MCF 10A (cell line): ENCODE results near the gene ROR1. TPM values are rescaled to one million over a fixed set of nuclear protein-coding genes. Genes with fewer than 3 reads are reported as not detected.

Experiments
- BruUV-seq: library from RNA; stranded (reverse); fragments of 400-500 nt; replicated peaks from 2 replicates; lab custom pipeline; 2021; lab: Mats Ljungman, UMichigan
- CTCF ChIA-PET: fragments of 300-600 bp; sonication (Branson Sonifier 250); formaldehyde crosslinking; extraction: SDS; loops from one replicate; lab custom pipeline; 2021; ENCODE audit warnings: antibody characterized with exemption, inconsistent platforms; lab: Yijun Ruan, JAX
- POLR2A ChIA-PET: fragments of 300-600, 350-650 bp; sonication (Branson Sonifier 250); formaldehyde crosslinking; extraction: SDS; loops from one replicate; lab custom pipeline; 2020; ENCODE audit warnings: antibody characterized with exemption, inconsistent platforms; lab: Yijun Ruan, JAX
- DNase-seq: peaks from one replicate; pipeline ENCODE4 v3.0.0-alpha.2; 2018; ENCODE audit not compliant: unreplicated experiment
- H3K27ac Mint-ChIP-seq: one replicate; pipeline ENCODE4 v1.8.0; 2022; ENCODE audit warnings: mild to moderate bottlenecking, low read depth, mixed read lengths; ENCODE audit not compliant: unreplicated experiment
- H3K27me3 Mint-ChIP-seq: one replicate; pipeline ENCODE4 v1.8.0; 2022; ENCODE audit warnings: mixed read lengths; ENCODE audit not compliant: insufficient read depth, unreplicated experiment
- H3K36me3 Mint-ChIP-seq: one replicate; pipeline ENCODE4 v1.8.0; 2022; ENCODE audit warnings: mild to moderate bottlenecking, moderate library complexity, mixed read lengths; ENCODE audit not compliant: insufficient read depth, unreplicated experiment
- H3K4me1 Mint-ChIP-seq: one replicate; pipeline ENCODE4 v1.8.0; 2022; ENCODE audit warnings: mixed read lengths; ENCODE audit not compliant: insufficient read depth, unreplicated experiment
- H3K4me3 Mint-ChIP-seq: one replicate; pipeline ENCODE4 v1.8.0; 2022; ENCODE audit warnings: mild to moderate bottlenecking, moderate library complexity, mixed read lengths; ENCODE audit not compliant: unreplicated experiment
- H3K9me3 Mint-ChIP-seq: one replicate; pipeline ENCODE4 v1.8.0; 2022; ENCODE audit warnings: mixed read lengths; ENCODE audit not compliant: unreplicated experiment
- intact Hi-C: fragments of 100-400 bp; cut with micrococcal nuclease; formaldehyde crosslinking; loops from 2 replicates; pipeline ENCODE4 v1.14.1; 2022
- total RNA-seq: library from RNA; stranded (reverse); gene quantifications from 2 replicates; pipeline ENCODE4 v1.2.3, GENCODE V29; 2022
- TF ChIP-seq, protein P1 (sequence below): fragments of 200-600 bp; IDR thresholded peaks from one replicate; pipeline ENCODE4 v1.8.0; 2022; ENCODE audit warnings: antibody characterized with exemption, mild to moderate bottlenecking; ENCODE audit not compliant: unreplicated experiment

The ROR1 gene
- total RNA-seq, 1 experiment from 2014 or later: 4.6 TPM

DNA sequence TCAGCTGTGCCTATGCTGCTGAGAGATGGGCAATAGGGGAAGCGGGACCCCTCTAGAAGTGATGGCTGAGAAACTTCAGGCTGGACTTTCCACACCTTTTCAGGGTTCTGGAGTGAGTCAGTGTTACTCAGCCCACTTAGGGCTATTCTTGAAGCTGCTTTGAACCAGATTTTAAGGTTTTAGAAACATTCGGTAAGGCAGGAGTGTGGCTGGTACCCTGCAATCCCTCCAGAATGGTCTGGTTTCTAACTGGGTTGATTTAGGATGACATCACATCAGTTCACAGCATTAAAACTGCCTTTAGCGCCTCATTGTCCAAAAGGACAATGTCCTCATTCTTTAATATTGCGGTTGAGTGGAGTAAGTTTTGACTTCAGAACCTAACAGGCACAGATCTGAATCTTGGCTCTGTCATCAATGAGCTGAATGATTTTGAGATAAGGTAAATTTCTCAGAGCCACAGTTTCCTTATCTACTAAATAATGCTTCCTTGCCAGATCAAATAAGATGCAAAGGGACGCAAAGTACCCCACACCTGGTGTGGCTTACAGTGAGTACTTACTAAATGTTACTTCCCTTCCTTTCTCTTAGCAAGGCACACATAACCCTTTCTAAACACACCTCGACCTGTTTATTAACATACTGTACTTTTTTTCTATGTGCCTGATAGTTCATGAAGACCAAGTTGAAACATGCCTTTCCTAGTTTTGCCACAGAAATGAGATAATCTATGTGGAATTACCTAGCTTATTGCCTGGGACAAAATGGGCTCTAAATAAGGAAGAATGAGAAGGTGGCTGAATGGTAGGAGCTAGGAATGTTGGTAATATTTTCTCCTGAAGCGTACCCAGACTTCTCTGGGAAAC lies 209.8 kb downstream of the ROR1 start:
- Mint-ChIP-seq H3K4me3 (no peak overlapping the region), H3K27ac (peak overlapping the region; percentile 84), H3K9me3 (no peaks in the 10 kb centered on the region), H3K4me1 (peaks cover 30% of the 10 kb centered on the region), H3K27me3 (no peaks in the 10 kb centered on the region), H3K36me3 (no peaks in the 10 kb centered on the region)
- ChIA-PET POLR2A (interaction anchor here (0.5 to 2.2 kb wide), 12 partner anchors 11 to 150 kb away, joined by 3 to 14 read pairs (median 5); no protein-coding TSS in a partner anchor), CTCF (interaction anchor here (1.2 to 1.5 kb wide), 4 partner anchors 17 to 153 kb away, joined by 3 to 8 read pairs (median 4); no protein-coding TSS in a partner anchor)
- TF ChIP-seq, protein P1, sequence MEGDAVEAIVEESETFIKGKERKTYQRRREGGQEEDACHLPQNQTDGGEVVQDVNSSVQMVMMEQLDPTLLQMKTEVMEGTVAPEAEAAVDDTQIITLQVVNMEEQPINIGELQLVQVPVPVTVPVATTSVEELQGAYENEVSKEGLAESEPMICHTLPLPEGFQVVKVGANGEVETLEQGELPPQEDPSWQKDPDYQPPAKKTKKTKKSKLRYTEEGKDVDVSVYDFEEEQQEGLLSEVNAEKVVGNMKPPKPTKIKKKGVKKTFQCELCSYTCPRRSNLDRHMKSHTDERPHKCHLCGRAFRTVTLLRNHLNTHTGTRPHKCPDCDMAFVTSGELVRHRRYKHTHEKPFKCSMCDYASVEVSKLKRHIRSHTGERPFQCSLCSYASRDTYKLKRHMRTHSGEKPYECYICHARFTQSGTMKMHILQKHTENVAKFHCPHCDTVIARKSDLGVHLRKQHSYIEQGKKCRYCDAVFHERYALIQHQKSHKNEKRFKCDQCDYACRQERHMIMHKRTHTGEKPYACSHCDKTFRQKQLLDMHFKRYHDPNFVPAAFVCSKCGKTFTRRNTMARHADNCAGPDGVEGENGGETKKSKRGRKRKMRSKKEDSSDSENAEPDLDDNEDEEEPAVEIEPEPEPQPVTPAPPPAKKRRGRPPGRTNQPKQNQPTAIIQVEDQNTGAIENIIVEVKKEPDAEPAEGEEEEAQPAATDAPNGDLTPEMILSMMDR: no peak
- intact Hi-C loops: no loop called here
- BruUV-seq: no TSS peak
- no peak for DNase-seq

DNA sequence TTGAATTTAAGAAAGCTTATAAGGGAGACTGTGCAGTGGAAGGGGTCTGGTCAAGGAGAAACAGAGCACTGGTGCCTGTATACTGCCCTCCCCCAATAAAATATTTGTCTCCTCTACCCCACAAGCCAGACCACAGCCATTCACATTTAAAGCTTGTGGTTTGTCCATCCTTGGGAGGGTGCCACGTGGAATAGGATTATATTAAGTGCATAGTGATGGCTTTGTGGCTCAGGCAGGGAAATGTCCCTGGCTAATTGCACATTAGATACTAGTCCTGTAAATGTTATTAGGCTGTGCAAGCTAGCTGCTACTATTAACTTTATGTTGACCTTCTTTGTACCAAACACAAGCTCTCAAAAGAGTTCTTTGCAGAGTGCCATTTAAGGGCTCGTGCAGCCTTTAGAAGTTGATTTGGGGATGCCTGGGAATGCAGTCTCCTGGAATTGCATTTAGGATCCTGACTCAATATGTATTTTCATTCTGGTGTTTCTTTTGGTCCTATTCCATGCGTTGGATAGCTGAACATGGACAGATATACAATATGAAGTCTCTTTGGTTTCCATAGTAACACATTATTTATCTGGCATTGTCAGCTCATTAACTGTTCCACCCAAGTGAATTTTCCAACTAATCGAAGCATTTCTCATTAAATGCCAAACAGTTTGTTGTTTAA lies 210.6 kb downstream of the ROR1 start:
- TF ChIP-seq, protein P1: no peak
- Mint-ChIP-seq H3K27ac (peak overlapping the region; percentile 84), H3K4me1 (peaks cover 30% of the 10 kb centered on the region), H3K9me3 (no peaks in the 10 kb centered on the region), H3K27me3 (no peaks in the 10 kb centered on the region), H3K36me3 (no peaks in the 10 kb centered on the region), H3K4me3 (no peak overlapping the region)
- BruUV-seq: no TSS peak
- no peak for DNase-seq
- ChIA-PET CTCF (interaction anchor here (0.6 to 1.5 kb wide), 6 partner anchors 18 to 409 kb away, joined by 3 to 8 read pairs (median 4); no protein-coding TSS in a partner anchor), POLR2A (interaction anchor here (0.6 to 2.2 kb wide), 12 partner anchors 10 to 149 kb away, joined by 3 to 14 read pairs (median 4); no protein-coding TSS in a partner anchor)
- intact Hi-C loops: no loop called here

DNA sequence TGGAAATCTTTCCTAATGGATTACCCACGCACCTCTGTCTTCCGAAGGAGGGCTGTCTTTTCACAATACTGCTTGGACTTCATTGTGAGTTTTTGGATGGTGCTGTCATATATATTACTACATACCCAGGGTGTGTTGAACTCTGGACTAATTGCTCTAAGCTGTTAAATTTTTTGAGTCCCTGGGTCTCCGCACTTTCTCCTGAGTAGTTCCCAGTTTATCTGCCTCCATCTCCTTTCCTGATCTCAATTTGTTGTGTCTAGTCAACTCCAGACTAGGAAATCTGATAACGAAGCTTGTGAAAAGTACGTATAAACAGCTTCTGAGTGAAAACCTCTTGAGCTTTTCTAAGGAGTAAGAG lies 211.1 kb downstream of the ROR1 start:
- ChIA-PET CTCF (interaction anchor here (0.6 to 1.4 kb wide), 4 partner anchors 54 to 409 kb away, joined by 3 to 4 read pairs (median 3); no protein-coding TSS in a partner anchor), POLR2A (interaction anchor here (0.9 to 2.2 kb wide), 7 partner anchors 10 to 149 kb away, joined by 4 to 14 read pairs (median 5); no protein-coding TSS in a partner anchor)
- Mint-ChIP-seq H3K9me3 (no peaks in the 10 kb centered on the region), H3K4me3 (no peak overlapping the region), H3K4me1 (peaks cover 26% of the 10 kb centered on the region), H3K27me3 (no peaks in the 10 kb centered on the region), H3K36me3 (no peaks in the 10 kb centered on the region), H3K27ac (no peak overlapping the region)
- DNase-seq: no peak
- no TSS peak for BruUV-seq
- intact Hi-C loops: no loop called here
- TF ChIP-seq, protein P1: no peak
